SK-N-SH treated with all-trans-retinoic acid at 6 μM for 48 hours (cell line): ENCODE measurements around the gene DAND5.

ENCODE experiments used
- ARNTL ChIP-seq: fragments of 450-650 bp; formaldehyde crosslinking; IDR thresholded peaks from 2 replicates; pipeline ENCODE4 v1.5.0; 2020; ENCODE audit warnings: low read depth, mild to moderate bottlenecking, moderate library complexity, borderline replicate concordance
- GLIS3 ChIP-seq: fragments of 250-450 bp; sonication (Bioruptor Pico); IDR thresholded peaks from 2 replicates; pipeline ENCODE4 v1.5.0; 2020; ENCODE audit warnings: mild to moderate bottlenecking, moderate library complexity
- OSR1 ChIP-seq: fragments of 250-450 bp; sonication (Bioruptor Pico); IDR thresholded peaks from 2 replicates; pipeline ENCODE4 v1.8.0; 2022; ENCODE audit warnings: moderate library complexity, mild to moderate bottlenecking, inconsistent platforms
- RARB ChIP-seq: fragments of 250-450 bp; sonication (Bioruptor Pico); IDR thresholded peaks from 2 replicates; pipeline ENCODE4 v1.8.0; 2021; ENCODE audit warnings: mild to moderate bottlenecking, moderate library complexity
- TCF4 ChIP-seq: fragments of 250-450 bp; sonication (Bioruptor Pico); IDR thresholded peaks from 2 replicates; pipeline ENCODE4 v1.8.0; 2021; ENCODE audit warnings: mild to moderate bottlenecking, moderate library complexity, borderline replicate concordance
- TOX ChIP-seq: fragments of 250-450 bp; sonication (Bioruptor Pico); IDR thresholded peaks from 2 replicates; pipeline ENCODE4 v1.8.0; 2021; ENCODE audit warnings: mild to moderate bottlenecking, moderate library complexity, borderline replicate concordance
- ZFP3 ChIP-seq: fragments of 250-450 bp; sonication (Bioruptor Pico); IDR thresholded peaks from 2 replicates; pipeline ENCODE4 v1.5.0; 2020; ENCODE audit warnings: mild to moderate bottlenecking, moderate library complexity
- ZFP30 ChIP-seq: fragments of 450-650 bp; formaldehyde crosslinking; IDR thresholded peaks from 2 replicates; pipeline ENCODE4 v1.5.0; 2022; ENCODE audit warnings: mild to moderate bottlenecking, moderate library complexity
- ZNF8 ChIP-seq: fragments of 450-650 bp; formaldehyde crosslinking; IDR thresholded peaks from 2 replicates; pipeline ENCODE4 v1.5.0; 2020; ENCODE audit warnings: mild to moderate bottlenecking, moderate library complexity
- TF ChIP-seq, protein P1 (sequence below): fragments of 250-450 bp; sonication (Bioruptor Pico); IDR thresholded peaks from 2 replicates; pipeline ENCODE4 v1.8.0; 2020; ENCODE audit warnings: mild to moderate bottlenecking, moderate library complexity, borderline replicate concordance

DNA sequence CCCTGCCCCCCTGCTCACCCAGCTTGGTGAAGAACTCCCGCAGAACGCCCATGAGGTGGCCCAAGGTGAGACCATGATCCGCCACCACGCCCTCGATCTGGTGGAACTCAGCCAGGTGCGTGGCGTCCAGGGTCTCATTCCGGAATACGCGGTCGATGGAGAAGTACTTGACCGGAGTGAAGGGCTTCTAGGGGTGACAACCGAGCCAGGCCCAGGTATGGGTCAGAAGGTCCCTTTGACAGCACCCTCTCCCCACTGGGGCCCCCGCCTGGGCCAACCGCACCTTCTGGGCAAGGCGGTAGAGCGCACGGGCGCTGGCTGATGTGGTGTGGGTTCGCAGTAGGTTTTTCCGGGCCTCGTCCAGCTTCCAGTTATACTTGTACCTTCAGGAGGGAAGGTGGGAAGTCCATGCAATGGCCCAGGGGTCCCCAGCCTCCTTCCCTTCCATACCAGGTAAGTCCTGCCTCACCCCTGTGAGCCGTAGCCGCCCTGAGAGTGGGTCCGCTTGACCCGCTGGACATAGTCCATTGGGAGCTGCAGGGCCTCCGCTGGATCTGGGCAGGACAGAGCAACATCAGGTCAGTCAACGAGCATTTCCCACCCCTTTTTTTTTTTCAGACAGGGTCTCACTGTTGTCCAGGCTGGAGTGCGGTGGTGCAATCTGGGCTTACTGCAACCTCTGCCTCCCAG is 44.6 kb upstream of the DAND5 start:
- no peak for TF ChIP-seq ZFP30
- TF ChIP-seq ZNF8 (CRISPR knock-in tag): no peak
- no peak for TF ChIP-seq OSR1 (CRISPR knock-in tag)
- no peak for TF ChIP-seq ZFP3 (CRISPR knock-in tag)
- no peak for TF ChIP-seq GLIS3 (CRISPR knock-in tag)
- no peak for TF ChIP-seq TOX (CRISPR knock-in tag)
- TF ChIP-seq ARNTL (CRISPR knock-in tag): no peak
- no peak for TF ChIP-seq TCF4
- TF ChIP-seq RARB: no peak
- TF ChIP-seq, protein P1, sequence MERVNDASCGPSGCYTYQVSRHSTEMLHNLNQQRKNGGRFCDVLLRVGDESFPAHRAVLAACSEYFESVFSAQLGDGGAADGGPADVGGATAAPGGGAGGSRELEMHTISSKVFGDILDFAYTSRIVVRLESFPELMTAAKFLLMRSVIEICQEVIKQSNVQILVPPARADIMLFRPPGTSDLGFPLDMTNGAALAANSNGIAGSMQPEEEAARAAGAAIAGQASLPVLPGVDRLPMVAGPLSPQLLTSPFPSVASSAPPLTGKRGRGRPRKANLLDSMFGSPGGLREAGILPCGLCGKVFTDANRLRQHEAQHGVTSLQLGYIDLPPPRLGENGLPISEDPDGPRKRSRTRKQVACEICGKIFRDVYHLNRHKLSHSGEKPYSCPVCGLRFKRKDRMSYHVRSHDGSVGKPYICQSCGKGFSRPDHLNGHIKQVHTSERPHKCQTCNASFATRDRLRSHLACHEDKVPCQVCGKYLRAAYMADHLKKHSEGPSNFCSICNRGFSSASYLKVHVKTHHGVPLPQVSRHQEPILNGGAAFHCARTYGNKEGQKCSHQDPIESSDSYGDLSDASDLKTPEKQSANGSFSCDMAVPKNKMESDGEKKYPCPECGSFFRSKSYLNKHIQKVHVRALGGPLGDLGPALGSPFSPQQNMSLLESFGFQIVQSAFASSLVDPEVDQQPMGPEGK (CRISPR knock-in tag): no peak
